NCI-H128 (cell line): ENCODE measurements around the gene WDR7.

Source experiments
- DNase-seq: peaks from one replicate; lab custom pipeline; 2025; ENCODE audit not compliant: unreplicated experiment; lab: John Stamatoyannopoulos, UW

The WDR7 gene

GRCh38 chr18:57027190-57027708 is 376.1 kb downstream of the WDR7 start:
- DNase-seq: no peak

GRCh38 chr18:57029761-57030160 is 378.6 kb downstream of the WDR7 start:
- no peak for DNase-seq

- DNase-seq: no peak
Observed at GRCh38 chr18:57030417-57030816, 379.3 kb downstream of the WDR7 start.

- no peak for DNase-seq
Observed at GRCh38 chr18:57035590-57035989, 384.4 kb downstream of the WDR7 start.

- DNase-seq: no peak
Observed at GRCh38 chr18:57038395-57038794, 387.2 kb downstream of the WDR7 start.

GRCh38 chr18:57040175-57040574 is 389.0 kb downstream of the WDR7 start:
- DNase-seq: no peak

GRCh38 chr18:57043241-57043640 is 392.1 kb downstream of the WDR7 start:
- no peak for DNase-seq

GRCh38 chr18:57048351-57048750 is 397.2 kb downstream of the WDR7 start:
- DNase-seq: no peak

- DNase-seq: no peak
Observed at GRCh38 chr18:57048859-57049258, 397.7 kb downstream of the WDR7 start.

- DNase-seq: no peak
Observed at GRCh38 chr18:57050310-57050949, 399.3 kb downstream of the WDR7 start.

- DNase-seq: no peak
Observed at GRCh38 chr18:57051021-57051656, 400.0 kb downstream of the WDR7 start.

- no peak for DNase-seq
Observed at GRCh38 chr18:57051657-57052044, 400.5 kb downstream of the WDR7 start.

- no peak for DNase-seq
Observed at GRCh38 chr18:57052173-57052572, 401.0 kb downstream of the WDR7 start.

- no peak for DNase-seq
Observed at GRCh38 chr18:57052759-57053158, 401.6 kb downstream of the WDR7 start.

GRCh38 chr18:57054891-57055290 is 403.7 kb downstream of the WDR7 start:
- DNase-seq: no peak

GRCh38 chr18:57057890-57058289 is 406.7 kb downstream of the WDR7 start:
- no peak for DNase-seq

- DNase-seq: no peak
Observed at GRCh38 chr18:57058734-57059133, 407.6 kb downstream of the WDR7 start.

GRCh38 chr18:57059366-57059765 is 408.2 kb downstream of the WDR7 start:
- no peak for DNase-seq

- DNase-seq: no peak
Observed at GRCh38 chr18:57060814-57061213, 409.7 kb downstream of the WDR7 start.

- no peak for DNase-seq
Observed at GRCh38 chr18:57062178-57062577, 411.0 kb downstream of the WDR7 start.

GRCh38 chr18:57062844-57063243 is 411.7 kb downstream of the WDR7 start:
- no peak for DNase-seq

- no peak for DNase-seq
Observed at GRCh38 chr18:57063601-57064103, 412.5 kb downstream of the WDR7 start.
